MM.1S (cell line): ENCODE measurements around the gene FBXL20.

ENCODE experiments used
- DNase-seq: peaks from one replicate; pipeline ENCODE4 v3.0.0-alpha.2; 2015
- H2AFZ ChIP-seq: fragments of 300-600 bp; sonication (generic); 2 replicates; pipeline ENCODE4 v1.6.0; 2016; ENCODE audit warnings: antibody characterized with exemption, low read length
- H3F3A ChIP-seq: fragments of 300-600 bp; sonication (generic); 2 replicates; pipeline ENCODE4 v1.6.1; 2016; ENCODE audit warnings: mild to moderate bottlenecking, antibody characterized with exemption, low read length, moderate library complexity, mixed read lengths; ENCODE audit not compliant: insufficient read depth
- H3K27ac ChIP-seq: fragments of 300-600 bp; sonication (generic); 2 replicates; pipeline ENCODE4 v1.5.1; 2016; ENCODE audit warnings: mild to moderate bottlenecking, low read length
- H3K27me3 ChIP-seq: fragments of 300-600 bp; sonication (generic); replicated peaks from 2 replicates; pipeline ENCODE4 v1.6.0; 2016; ENCODE audit warnings: low read length; ENCODE audit not compliant: insufficient read depth
- H3K36me3 ChIP-seq: fragments of 300-600 bp; sonication (generic); replicated peaks from 2 replicates; pipeline ENCODE4 v1.6.1; 2016; ENCODE audit warnings: mild to moderate bottlenecking, low read length, mixed read lengths; ENCODE audit not compliant: insufficient read depth
- H3K4me1 ChIP-seq: fragments of 300-600 bp; sonication (generic); 2 replicates; pipeline ENCODE4 v1.6.1; 2016; ENCODE audit warnings: low read length, mixed read lengths
- H3K4me2 ChIP-seq: fragments of 300-600 bp; sonication (generic); 2 replicates; pipeline ENCODE4 v1.6.0; 2016; ENCODE audit warnings: low read depth, low read length
- H3K4me3 ChIP-seq: fragments of 300-600 bp; sonication (generic); 2 replicates; pipeline ENCODE4 v1.5.1; 2016; ENCODE audit warnings: low read length, mixed read lengths
- H3K79me2 ChIP-seq: fragments of 300-600 bp; sonication (generic); 2 replicates; pipeline ENCODE4 v1.6.1; 2016; ENCODE audit warnings: mixed run types, low read length, mixed read lengths
- H3K9ac ChIP-seq: fragments of 300-600 bp; sonication (generic); 2 replicates; pipeline ENCODE4 v1.6.1; 2016; ENCODE audit warnings: low read length, mixed read lengths
- H3K9me2 ChIP-seq: fragments of 300-600 bp; sonication (generic); replicated peaks from 2 replicates; pipeline ENCODE4 v1.6.1; 2016; ENCODE audit warnings: mild to moderate bottlenecking, low read length, mixed read lengths; ENCODE audit not compliant: insufficient read depth
- H3K9me3 ChIP-seq: fragments of 300-600 bp; sonication (generic); replicated peaks from 2 replicates; pipeline ENCODE4 v1.6.1; 2016; ENCODE audit warnings: mild to moderate bottlenecking, low read length, mixed read lengths; ENCODE audit not compliant: insufficient read depth
- H4K20me1 ChIP-seq: fragments of 300-600 bp; sonication (generic); 2 replicates; pipeline ENCODE4 v1.6.1; 2016; ENCODE audit warnings: mild to moderate bottlenecking, low read length, moderate library complexity, mixed read lengths; ENCODE audit not compliant: insufficient read depth
- EZH2 ChIP-seq: fragments of 300-600 bp; sonication (generic); optimal IDR thresholded peaks from 2 replicates; pipeline ENCODE3; 2017; ENCODE audit warnings: low read depth, mild to moderate bottlenecking, antibody characterized with exemption, low read length, mixed read lengths
- EZH2phosphoT487 ChIP-seq: fragments of 300-600 bp; sonication (generic); IDR thresholded peaks from 2 replicates; pipeline ENCODE4 v1.6.1; 2018; ENCODE audit warnings: antibody characterized with exemption, low read length
- TF ChIP-seq, protein P1 (sequence below): fragments of 300-600 bp; sonication (generic); IDR thresholded peaks from 2 replicates; pipeline ENCODE4 v1.5.1; 2016; ENCODE audit warnings: antibody characterized with exemption, low read length, mixed read lengths

FBXL20 gene

DNA sequence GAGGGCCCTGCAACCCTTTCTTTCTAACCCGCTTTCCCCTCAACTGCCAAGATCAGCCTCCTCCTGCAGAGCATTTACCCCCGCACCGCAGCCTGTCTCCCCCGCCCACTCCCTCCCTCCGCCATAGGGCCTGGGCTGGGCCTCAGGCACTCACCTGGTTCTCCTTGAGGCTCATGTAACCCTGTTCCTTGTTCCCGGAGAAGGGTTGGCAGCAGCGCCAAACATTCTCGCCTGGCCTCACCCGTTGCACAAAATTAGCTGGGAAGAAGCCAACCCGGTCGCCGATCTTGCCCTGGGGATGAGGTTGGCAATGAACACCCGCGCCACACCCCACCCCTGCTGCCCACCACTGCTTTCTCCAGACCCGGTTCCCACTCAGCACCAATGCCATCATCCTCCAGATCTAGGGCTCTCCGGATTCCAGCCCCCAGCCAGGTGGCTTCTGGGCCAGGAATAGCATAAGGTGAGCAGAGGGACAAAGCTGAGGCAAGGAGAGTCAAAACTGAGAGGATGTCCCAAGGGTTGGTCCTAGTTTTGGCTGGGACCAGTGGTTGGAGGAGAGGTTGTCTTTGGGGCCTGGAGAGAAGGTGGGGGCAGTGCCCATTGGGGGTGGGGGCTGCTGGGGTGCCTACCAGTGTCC, 188.5 kb downstream of the FBXL20 start:
- Histone ChIP-seq H3K4me2 (no peak overlapping the region), H3K27me3 (peaks cover 10% of the 10 kb centered on the region), H3K9me3 (no peaks in the 10 kb centered on the region), H2AFZ (no peak overlapping the region), H3K4me3 (no peak overlapping the region), H3K27ac (no peak overlapping the region), H3K79me2 (no peaks in the 10 kb centered on the region), H3K9me2 (no peaks in the 10 kb centered on the region), H3K36me3 (no peaks in the 10 kb centered on the region), H3K9ac (no peak overlapping the region), H4K20me1 (no peaks in the 10 kb centered on the region), H3K4me1 (peaks cover 17% of the 10 kb centered on the region), H3F3A (0 out of 2 replicates have a peak, but pooled peaks cover 3% of the 10 kb centered on the region)
- TF ChIP-seq EZH2phosphoT487, result no peak
- TF ChIP-seq, protein P1, sequence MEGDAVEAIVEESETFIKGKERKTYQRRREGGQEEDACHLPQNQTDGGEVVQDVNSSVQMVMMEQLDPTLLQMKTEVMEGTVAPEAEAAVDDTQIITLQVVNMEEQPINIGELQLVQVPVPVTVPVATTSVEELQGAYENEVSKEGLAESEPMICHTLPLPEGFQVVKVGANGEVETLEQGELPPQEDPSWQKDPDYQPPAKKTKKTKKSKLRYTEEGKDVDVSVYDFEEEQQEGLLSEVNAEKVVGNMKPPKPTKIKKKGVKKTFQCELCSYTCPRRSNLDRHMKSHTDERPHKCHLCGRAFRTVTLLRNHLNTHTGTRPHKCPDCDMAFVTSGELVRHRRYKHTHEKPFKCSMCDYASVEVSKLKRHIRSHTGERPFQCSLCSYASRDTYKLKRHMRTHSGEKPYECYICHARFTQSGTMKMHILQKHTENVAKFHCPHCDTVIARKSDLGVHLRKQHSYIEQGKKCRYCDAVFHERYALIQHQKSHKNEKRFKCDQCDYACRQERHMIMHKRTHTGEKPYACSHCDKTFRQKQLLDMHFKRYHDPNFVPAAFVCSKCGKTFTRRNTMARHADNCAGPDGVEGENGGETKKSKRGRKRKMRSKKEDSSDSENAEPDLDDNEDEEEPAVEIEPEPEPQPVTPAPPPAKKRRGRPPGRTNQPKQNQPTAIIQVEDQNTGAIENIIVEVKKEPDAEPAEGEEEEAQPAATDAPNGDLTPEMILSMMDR, result no peak
- no peak for TF ChIP-seq EZH2
- no peak for DNase-seq

- H4K20me1 ChIP-seq, result no peaks in the 10 kb centered on the region
- TF ChIP-seq EZH2, result no peak
- TF ChIP-seq EZH2phosphoT487, result no peak
- TF ChIP-seq, protein P1, result no peak
- H3K27me3 ChIP-seq, result peaks cover 10% of the 10 kb centered on the region
- H3K27ac ChIP-seq, result no peak overlapping the region
- no peak for DNase-seq
- H3F3A ChIP-seq, result 0 out of 2 replicates have a peak, but pooled peaks cover 3% of the 10 kb centered on the region
- H3K36me3 ChIP-seq, result no peaks in the 10 kb centered on the region
- H2AFZ ChIP-seq, result no peak overlapping the region
- no peaks in the 10 kb centered on the region for H3K79me2 ChIP-seq
- no peaks in the 10 kb centered on the region for H3K9me2 ChIP-seq
- no peak overlapping the region for H3K4me3 ChIP-seq
- H3K4me1 ChIP-seq, result peaks cover 17% of the 10 kb centered on the region
- H3K9me3 ChIP-seq, result no peaks in the 10 kb centered on the region
- no peak overlapping the region for H3K9ac ChIP-seq
- H3K4me2 ChIP-seq, result no peak overlapping the region
Measured at GRCh38 chr17:39212195-39212810, 189.1 kb downstream of the FBXL20 start.

GRCh38 chr17:39210093-39210434, 191.4 kb downstream of the FBXL20 start:
- peak overlapping the region; percentile 85 for H2AFZ ChIP-seq
- no peaks in the 10 kb centered on the region for H3K36me3 ChIP-seq

More at GRCh38 chr17:39210093-39210434, 191.4 kb downstream of the FBXL20 start:
- TF ChIP-seq EZH2, result no peak
- no peak for DNase-seq
- Histone ChIP-seq H3K79me2 (no peaks in the 10 kb centered on the region), H3K9ac (no peak overlapping the region), H3K27me3 (peaks cover under 1% of the 10 kb centered on the region; the same call in 1 of the 2 replicates), H3K4me1 (peaks cover 17% of the 10 kb centered on the region), H3K27ac (no peak overlapping the region), H3K9me3 (no peaks in the 10 kb centered on the region), H4K20me1 (no peaks in the 10 kb centered on the region), H3K4me2 (peak overlapping the region; percentile 76), H3F3A (peaks cover 13% of the 10 kb centered on the region), H3K9me2 (no peaks in the 10 kb centered on the region), H3K4me3 (peak overlapping the region; percentile 32; the same call in 1 of the 2 replicates)
